ENCODE results near the gene ETDC.

DNA sequence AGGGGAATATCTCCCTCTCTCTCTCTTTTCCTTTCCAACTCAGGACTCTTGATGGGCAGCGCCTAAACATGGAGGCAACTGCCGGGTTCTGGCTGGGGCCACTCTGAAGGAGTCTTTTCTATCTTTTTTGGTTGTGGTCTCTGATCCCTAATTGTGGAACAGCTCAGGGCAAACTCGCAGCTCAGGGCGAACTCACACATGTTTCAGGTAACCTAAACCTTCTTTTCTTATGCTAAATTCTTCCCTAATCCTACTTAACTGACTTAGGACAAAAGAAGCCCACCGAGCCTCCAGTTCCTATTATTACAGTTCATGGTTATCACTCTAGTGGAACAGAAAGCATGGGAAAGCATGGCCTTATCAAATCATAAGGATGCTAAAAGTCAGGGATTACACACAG, 36.1 kb upstream of the ETDC start:
- TF ChIP-seq, protein P1, sequence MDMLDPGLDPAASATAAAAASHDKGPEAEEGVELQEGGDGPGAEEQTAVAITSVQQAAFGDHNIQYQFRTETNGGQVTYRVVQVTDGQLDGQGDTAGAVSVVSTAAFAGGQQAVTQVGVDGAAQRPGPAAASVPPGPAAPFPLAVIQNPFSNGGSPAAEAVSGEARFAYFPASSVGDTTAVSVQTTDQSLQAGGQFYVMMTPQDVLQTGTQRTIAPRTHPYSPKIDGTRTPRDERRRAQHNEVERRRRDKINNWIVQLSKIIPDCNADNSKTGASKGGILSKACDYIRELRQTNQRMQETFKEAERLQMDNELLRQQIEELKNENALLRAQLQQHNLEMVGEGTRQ (IDR thresholded peaks at IDR 0.05; ENCODE audit: low read depth, low read length), result no peak
- TF ChIP-seq FOS (IDR thresholded peaks at IDR 0.05; ENCODE audit: low read depth, low read length), result no peak
